Left lung (tissue), 14 donors: ENCODE results near the gene BBLN. TPM values are rescaled to one million over a fixed set of nuclear protein-coding genes. Genes with fewer than 3 reads are reported as not detected.
"Not testable (repeated sequence)": the region's sequence is repeated elsewhere in the genome, so short reads cannot be mapped to it uniquely, and the experiment has no call there.

Experiments used
- ATAC-seq: fragments of 200-7000 bp; cut with Tn5 transposase; one replicate; pipeline ENCODE4 v1.9.1; 2020; ENCODE audit warnings: moderate library complexity
- DNase-seq, 4 donors: peaks; one replicate each; pipeline ENCODE4 v3.0.0-alpha.2; 2013 to 2020
- H3K27ac ChIP-seq, 2 donors: fragments of 200-600 bp; sonication (generic) in 1 of 2; one replicate each; pipeline versions ENCODE4 v1.5.0 to v1.8.0; 2020 to 2021
- H3K27me3 ChIP-seq, 2 donors: fragments of 200-600 bp; sonication (generic) in 1 of 2; one replicate each; pipeline versions ENCODE4 v1.5.0 to v1.8.0; 2020 to 2021
- H3K36me3 ChIP-seq, 2 donors: fragments of 200-600 bp; sonication (generic) in 1 of 2; one replicate each; pipeline versions ENCODE4 v1.5.0 to v1.8.0; 2020 to 2021
- H3K4me1 ChIP-seq, 2 donors: fragments of 200-600 bp; one replicate each; pipeline ENCODE4 v1.8.0; 2021
- H3K4me3 ChIP-seq, 2 donors: fragments of 200-600 bp; sonication (generic) in 1 of 2; one replicate each; pipeline versions ENCODE4 v1.5.0 to v1.8.0; 2020 to 2021; ENCODE audit warnings: mild to moderate bottlenecking in 1 of 2
- H3K9me3 ChIP-seq, 2 donors: fragments of 200-600 bp; sonication (generic) in 1 of 2; one replicate each; pipeline versions ENCODE4 v1.5.0 to v1.8.0; 2020 to 2021
- CTCF ChIP-seq, 2 donors: fragments of 200-600 bp; sonication (generic) in 1 of 2; IDR thresholded peaks; one replicate each; pipeline versions ENCODE4 v1.5.0 to v1.8.0; 2021; ENCODE audit warnings: antibody characterized with exemption in 2 of 2
- intact Hi-C, 2 donors: fragments of 100-400 bp; cut with DNase I; formaldehyde crosslinking; loops; one replicate each; pipeline versions ENCODE4 v1.11.2 to v1.14.2; 2022
- long read RNA-seq, 12 donors: library from polyadenylated mRNA in 2 of 12; unstranded in 2 of 12; transcript quantifications; one replicate each; pipeline ENCODE4 v2.0.0 and lab custom pipeline, GENCODE V29; 2019 to 2026
- polyA plus RNA-seq, 6 donors: library from polyadenylated mRNA; unstranded; fragments of 120-200 nt; gene quantifications; one replicate each; pipeline ENCODE4 v1.2.1, GENCODE V29; 2013; ENCODE audit not compliant: insufficient read length in 6 of 6
- total RNA-seq, 2 donors: library from RNA; stranded (reverse); fragmentation: NEBNext Ultra II Directional; extraction: Animal tissue kit (Norgen Biotek cat#: 25700); gene quantifications; one replicate each; pipeline ENCODE4 v1.2.1, GENCODE V29; 2021
- donor health status: DM: no; HTN: yes; CAD: no.
- donor health status: DM: no; HTN: no; CAD: no.

Gene BBLN, protein sequence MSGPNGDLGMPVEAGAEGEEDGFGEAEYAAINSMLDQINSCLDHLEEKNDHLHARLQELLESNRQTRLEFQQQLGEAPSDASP
- total RNA-seq (10 to 100 TPM; 38.4 to 66.0 TPM), polyA plus RNA-seq (10 to 100 TPM; 27.1 to 44.3 (median 36.3) TPM)
- long read RNA-seq, donor 1, transcript C9orf16-201 (2 exons, 713 nt) = major isoform, 51 of 52 reads
- long read RNA-seq, donor 1, partial matches to known transcripts = 0 of 52 reads
- long read RNA-seq, donor 1, other reads (novel, unspliced or antisense) = 0 of 52 reads
- long read RNA-seq, donor 2, transcript C9orf16-201 (2 exons, 713 nt) = major isoform, 43 of 43 reads
- long read RNA-seq, donor 2, partial matches to known transcripts = 0 of 43 reads
- long read RNA-seq, donor 2, other reads (novel, unspliced or antisense) = 0 of 43 reads
- long read RNA-seq, donor 3, transcript C9orf16-201 (2 exons, 713 nt) = major isoform, 32 of 32 reads
- long read RNA-seq, donor 3, partial matches to known transcripts = 0 of 32 reads
- long read RNA-seq, donor 3, other reads (novel, unspliced or antisense) = 0 of 32 reads
- long read RNA-seq, donor 4, transcript C9orf16-201 (2 exons, 713 nt) = major isoform, 164 of 169 reads
- long read RNA-seq, donor 4, partial matches to known transcripts = 0 of 169 reads
- long read RNA-seq, donor 4, other reads (novel, unspliced or antisense) = 3 of 169 reads
- long read RNA-seq, donor 5, transcript C9orf16-201 (2 exons, 713 nt) = major isoform, 46 of 46 reads
- long read RNA-seq, donor 5, partial matches to known transcripts = 0 of 46 reads
- long read RNA-seq, donor 5, other reads (novel, unspliced or antisense) = 0 of 46 reads
- long read RNA-seq, donor 6, transcript C9orf16-201 (2 exons, 713 nt) = major isoform, 33 of 33 reads
- long read RNA-seq, donor 6, partial matches to known transcripts = 0 of 33 reads
- long read RNA-seq, donor 6, other reads (novel, unspliced or antisense) = 0 of 33 reads
- long read RNA-seq, donor 7, transcript C9orf16-201 (2 exons, 713 nt) = major isoform, 19 of 19 reads
- long read RNA-seq, donor 7, partial matches to known transcripts = 0 of 19 reads
- long read RNA-seq, donor 7, other reads (novel, unspliced or antisense) = 0 of 19 reads
- long read RNA-seq, donor 8, transcript C9orf16-201 (2 exons, 713 nt) = major isoform, 26 of 26 reads
- long read RNA-seq, donor 8, partial matches to known transcripts = 0 of 26 reads
- long read RNA-seq, donor 8, other reads (novel, unspliced or antisense) = 0 of 26 reads
- long read RNA-seq, donor 9 = 0 reads
- long read RNA-seq, donor 10, transcript C9orf16-201 (2 exons, 713 nt) = major isoform, 82 of 85 reads
- long read RNA-seq, donor 10, partial matches to known transcripts = 0 of 85 reads
- long read RNA-seq, donor 10, other reads (novel, unspliced or antisense) = 2 of 85 reads
- long read RNA-seq, donor 11, transcript C9orf16-201 (2 exons, 713 nt) = major isoform, 218 of 220 reads
- long read RNA-seq, donor 11, partial matches to known transcripts = 0 of 220 reads
- long read RNA-seq, donor 11, other reads (novel, unspliced or antisense) = 0 of 220 reads
- long read RNA-seq, donor 12, transcript C9orf16-201 (2 exons, 713 nt) = major isoform, 21 of 92 reads
- long read RNA-seq, donor 12, partial matches to known transcripts = 65 of 92 reads
- long read RNA-seq, donor 12, other reads (novel, unspliced or antisense) = 6 of 92 reads

- ATAC-seq (peak; percentile 97), DNase-seq (peak; percentile 90 to 98 (median 97))
- Histone ChIP-seq H3K27me3 (no peaks in the 10 kb centered on the region), H3K27ac (peak within 1 kb of the TSS; percentile 70 to 78), H3K4me1 (peaks cover 0 to 23% of the 10 kb centered on the region in 2 donors), H3K36me3 (peaks cover 0 to 30% of the 10 kb centered on the region in 2 donors), H3K9me3 (no peaks in the 10 kb centered on the region), H3K4me3 (peak within 1 kb of the TSS; percentile 71 to 88)
- no peak for TF ChIP-seq CTCF (IDR thresholded peaks at IDR 0.05)
- intact Hi-C loops = no loop called here
These were observed at the start of gene BBLN for GRCh38 chr9:128159784-128160602. Gene BBLN, plus strand, starts transcription at chr9:128160265. Its CDS starts 143 bp downstream, at chr9:128160408.

GRCh38 chr9:128111726-128112125 is 48.3 kb upstream of the BBLN start:
- H3K4me3 ChIP-seq, H3K9me3 ChIP-seq, H3K27ac ChIP-seq, H3K27me3 ChIP-seq, H3K4me1 ChIP-seq, ATAC-seq: not testable (repeated sequence)
- H3K36me3 ChIP-seq = peaks cover 0 to 47% of the 10 kb centered on the region in 2 donors
- intact Hi-C loops = loop anchor here in 1 of 2 donors (10.0 kb wide), 1 partner anchor 167 kb away; no protein-coding TSS in a partner anchor
- peak in 2 of 4 donors; percentile 6 to 22 for DNase-seq

DNA sequence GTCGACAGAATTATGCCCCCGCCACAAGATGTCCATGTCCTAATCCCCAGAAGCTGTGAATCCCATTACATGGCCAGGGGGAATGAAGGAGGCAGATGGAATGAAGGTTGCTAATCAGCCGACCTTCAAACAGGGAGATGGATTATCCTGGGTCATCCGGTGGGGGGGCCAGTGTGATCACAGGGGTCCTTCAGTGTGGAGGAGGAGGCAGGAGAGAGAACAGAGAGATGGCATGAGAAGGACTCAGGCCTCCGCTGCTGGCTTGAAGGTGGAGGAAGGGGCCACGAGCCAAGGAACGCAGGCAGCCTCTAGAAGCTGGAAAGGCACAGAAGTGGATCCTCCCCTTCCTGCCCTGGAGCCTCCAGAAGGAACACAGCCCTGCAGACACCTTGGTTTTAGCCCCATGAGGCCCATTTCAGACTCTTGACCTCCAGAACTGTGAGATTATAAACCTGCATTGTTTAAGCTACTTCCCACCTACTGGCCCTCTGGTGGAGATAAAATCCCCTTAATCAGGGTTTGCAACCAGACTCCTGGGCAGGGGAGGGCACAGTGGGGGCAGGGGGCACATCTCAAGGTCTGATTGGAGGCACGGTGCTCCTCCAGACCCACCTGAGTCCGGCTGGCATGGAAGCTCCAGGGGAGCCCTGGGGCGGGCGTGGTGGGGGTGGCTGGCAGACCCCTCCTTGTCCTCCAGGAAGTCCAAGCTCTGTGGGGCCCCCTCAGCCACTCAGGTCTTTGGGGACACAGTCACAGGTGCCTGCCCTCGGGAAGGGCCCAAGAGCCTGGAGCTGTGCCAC is 46.3 kb upstream of the BBLN start:
- DNase-seq (peak in 2 of 4 donors; percentile 24 to 65), ATAC-seq (no peak)
- Histone ChIP-seq H3K4me3 (no peak overlapping the region), H3K9me3 (no peaks in the 10 kb centered on the region), H3K36me3 (peaks cover 0 to 27% of the 10 kb centered on the region in 2 donors), H3K27ac (no peak overlapping the region), H3K27me3 (no peaks in the 10 kb centered on the region), H3K4me1 (peaks cover 4 to 18% of the 10 kb centered on the region in 2 donors)
- intact Hi-C loops = loop anchor here in 1 of 2 donors (10.0 kb wide), 1 partner anchor 169 kb away; no protein-coding TSS in a partner anchor
- TF ChIP-seq CTCF (IDR thresholded peaks at IDR 0.05) = no peak
